Endothelial cell of umbilical vein (primary cell): ENCODE data around the gene PGS1. TPM values are rescaled to one million over a fixed set of nuclear protein-coding genes. Genes with fewer than 3 reads are reported as not detected.
A peak's percentile ranks its signal among the peaks of the same experiment; 100 is the strongest.

Source experiments
- BruUV-seq: library from RNA; stranded (reverse); fragments of 400-500 nt; replicated peaks from 2 replicates; lab custom pipeline; 2021; lab: Mats Ljungman, UMichigan
- CTCF ChIA-PET: fragments of 300-600, 350-600 bp; sonication (Branson Sonifier 250); formaldehyde crosslinking; loops from one replicate; lab custom pipeline; 2021; ENCODE audit warnings: antibody characterized with exemption, inconsistent platforms; lab: Charles Lee
- POLR2A ChIA-PET: fragments of 300-600, 350-600 bp; sonication (Branson Sonifier 250); formaldehyde crosslinking; loops from one replicate; lab custom pipeline; 2021; ENCODE audit warnings: antibody characterized with exemption, inconsistent platforms; lab: Charles Lee
- DNase-seq: peaks from one replicate; pipeline ENCODE4 v3.0.0-alpha.2; 2011; ENCODE audit warnings: low read depth, low spot score
- FAIRE-seq: peaks from 2 replicates; lab custom pipeline; 2011; peaks lifted over from hg19 to GRCh38; lab: Jason Lieb, UNC
- H2AFZ ChIP-seq: 2 replicates; pipeline ENCODE4 v1.6.0; 2012; ENCODE audit warnings: low read depth, low read length, control low read depth, inconsistent platforms
- H3K27ac ChIP-seq: 2 replicates; pipeline ENCODE4 v1.5.1; 2011; ENCODE audit warnings: low read depth, mild to moderate bottlenecking, control low read depth, low read length, moderate library complexity; ENCODE audit not compliant: insufficient read depth
- H3K27me3 ChIP-seq, 2 experiments: 2 replicates each; pipeline versions ENCODE4 v1.6.0 to v1.6.1; 2011; ENCODE audit warnings: low read length in 2 of 2, mixed read lengths in 1 of 2; ENCODE audit not compliant: control insufficient read depth in 2 of 2, insufficient read depth in 2 of 2
- H3K36me3 ChIP-seq, 2 experiments: 2 replicates in 1 of 2; 3 replicates in 1 of 2; pipeline ENCODE4 v1.5.1; 2011; ENCODE audit warnings: low read length in 2 of 2, mild to moderate bottlenecking in 1 of 2, moderate library complexity in 1 of 2; ENCODE audit not compliant: control insufficient read depth in 2 of 2, insufficient read depth in 2 of 2; ENCODE audit errors: extremely low read depth in 1 of 2
- H3K4me1 ChIP-seq: 3 replicates; pipeline ENCODE4 v1.5.1; 2011; ENCODE audit warnings: mild to moderate bottlenecking, low read length; ENCODE audit not compliant: control insufficient read depth, insufficient read depth; ENCODE audit errors: extremely low read depth
- H3K4me2 ChIP-seq: 2 replicates; pipeline ENCODE4 v1.6.1; 2011; ENCODE audit warnings: low read length, control low read depth, mixed read lengths; ENCODE audit not compliant: insufficient read depth
- H3K4me3 ChIP-seq, 3 experiments: fragments of 200-600 bp in 1 of 3; sonication (generic), shearing (Covaris generic) in 1 of 3; replicated peaks in 1 of 3; 2 replicates each; pipeline ENCODE4 v1.5.1; 2011 to 2016; ENCODE audit warnings: control low read depth in 3 of 3, low read length in 3 of 3, mild to moderate bottlenecking in 2 of 3, inconsistent platforms in 1 of 3, low read depth in 1 of 3, moderate library complexity in 1 of 3; ENCODE audit not compliant: insufficient read depth in 1 of 3
- H3K79me2 ChIP-seq: 2 replicates; pipeline ENCODE4 v1.6.0; 2012; ENCODE audit warnings: low read length, inconsistent platforms; ENCODE audit not compliant: control insufficient read depth, insufficient read depth
- H3K9ac ChIP-seq: replicated peaks from 2 replicates; pipeline ENCODE3; 2011; ENCODE audit warnings: low read length, control low read depth; ENCODE audit not compliant: insufficient read depth; ENCODE audit errors: extremely low read depth
- H3K9me1 ChIP-seq: replicated peaks from 3 replicates; pipeline ENCODE4 v1.6.0; 2011; ENCODE audit warnings: mild to moderate bottlenecking, low read length; ENCODE audit not compliant: control insufficient read depth, insufficient read depth; ENCODE audit errors: extremely low read depth
- H3K9me3 ChIP-seq: replicated peaks from 2 replicates; pipeline ENCODE4 v1.5.1; 2012; ENCODE audit warnings: low read length, inconsistent platforms; ENCODE audit not compliant: control insufficient read depth, insufficient read depth
- H4K20me1 ChIP-seq: replicated peaks from 2 replicates; pipeline ENCODE3; 2011; ENCODE audit warnings: mild to moderate bottlenecking, low read length; ENCODE audit not compliant: control insufficient read depth, insufficient read depth; ENCODE audit errors: extremely low read depth
- EZH2 ChIP-seq: IDR thresholded peaks from 2 replicates; pipeline ENCODE4 v1.6.1; 2012; ENCODE audit warnings: borderline replicate concordance, low read depth, mild to moderate bottlenecking, moderate library complexity, low read length, inconsistent platforms; ENCODE audit not compliant: severe bottlenecking
- FOS ChIP-seq: IDR thresholded peaks from 2 replicates; pipeline ENCODE4 v1.6.1; 2011; ENCODE audit warnings: mild to moderate bottlenecking, low read length, moderate library complexity, borderline replicate concordance; ENCODE audit not compliant: insufficient read depth
- GATA2 ChIP-seq: IDR thresholded peaks from 2 replicates; pipeline ENCODE4 v1.7.0; 2011; ENCODE audit warnings: low read depth, mild to moderate bottlenecking, moderate library complexity, mixed read lengths, low read length; ENCODE audit not compliant: insufficient read length, insufficient read depth
- JUN ChIP-seq: IDR thresholded peaks from 2 replicates; pipeline ENCODE4 v1.6.1; 2011; ENCODE audit warnings: borderline replicate concordance, low read depth; ENCODE audit not compliant: insufficient read length, insufficient read depth
- MYC ChIP-seq: IDR thresholded peaks from one replicate; pipeline ENCODE4 v1.6.1; 2011; ENCODE audit warnings: mild to moderate bottlenecking, low read depth, low read length
- POLR2A ChIP-seq: IDR thresholded peaks from 2 replicates; pipeline ENCODE4 v1.6.1; 2012; ENCODE audit warnings: low read depth, mild to moderate bottlenecking, control low read depth, low read length
- POLR2AphosphoS5 ChIP-seq: IDR thresholded peaks from 2 replicates; pipeline ENCODE4 v1.6.1; 2012; ENCODE audit warnings: low read depth, mild to moderate bottlenecking, control low read depth, low read length, moderate library complexity; ENCODE audit not compliant: insufficient read depth
- dilution Hi-C: fragments of 300-500 bp; cut with MboI; formaldehyde crosslinking; loops from one replicate; pipeline ENCODE4 v1.15.0; 2019; ENCODE audit warnings: low sequenced_read_pairs; ENCODE audit not compliant: extremely low pct_ligation_motif_present
- intact Hi-C: fragments of 100-400 bp; cut with micrococcal nuclease; formaldehyde crosslinking; loops from one replicate; pipeline ENCODE4 v1.10.0; 2022
- polyA plus RNA-seq, 4 experiments: library from polyadenylated mRNA; depleted of rRNA in 3 of 4; stranded (reverse) in 3 of 4; unstranded in 1 of 4; fragments of >200 nt; gene quantifications; 2 replicates each; pipeline versions ENCODE4 v1.2.1 to v1.2.3, GENCODE V29; 2011 to 2012; ENCODE audit warnings: missing spikeins in 1 of 4
- total RNA-seq: library from RNA; stranded (reverse); gene quantifications from 2 replicates; pipeline ENCODE4 v1.2.3, GENCODE V29; 2021
- TF ChIP-seq, protein P1 (sequence below): IDR thresholded peaks from 2 replicates; pipeline ENCODE4 v1.6.1; 2011; ENCODE audit not compliant: insufficient read depth, insufficient read length
- TF ChIP-seq, protein P2 (sequence below), 2 donors: IDR thresholded peaks; 1 replicate in 1 of 2; 2 replicates in 1 of 2; pipeline ENCODE4 v1.5.1; 2011; ENCODE audit warnings: low read length in 2 of 2, mild to moderate bottlenecking in 2 of 2, moderate library complexity in 2 of 2, control low read depth in 1 of 2, inconsistent platforms in 1 of 2, low read depth in 1 of 2; ENCODE audit not compliant: insufficient read depth in 1 of 2; ENCODE audit errors: extremely low read depth in 1 of 2

Gene PGS1
- total and polyA plus RNA-seq, 2 donors (not counting 3 experiments of a cell fraction or from before 2014, with no cell fraction given): 50.8 to 66.0 TPM

DNA sequence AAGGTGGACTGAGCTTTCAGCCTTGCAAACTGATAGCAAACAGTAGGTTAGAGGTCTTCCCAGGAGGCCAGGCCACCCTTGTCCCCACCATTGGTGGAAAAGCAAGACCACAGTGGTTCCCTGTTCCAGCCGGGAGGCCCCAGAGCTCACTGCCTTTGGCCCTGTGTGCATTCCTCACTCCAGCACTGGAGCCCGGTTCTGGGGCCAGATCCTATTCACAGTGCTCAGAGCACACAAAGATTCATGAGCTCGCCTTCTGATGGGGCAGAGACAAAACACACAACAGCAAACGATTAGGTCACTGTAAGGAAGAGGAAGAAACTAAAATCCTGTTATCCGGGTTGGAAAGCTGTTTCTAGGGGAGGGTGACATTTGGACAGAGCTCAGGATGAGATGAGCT, 5.6 kb upstream of the PGS1 start:
- BruUV-seq: no TSS peak
- Histone ChIP-seq H3K27ac (no peak overlapping the region), H3K36me3 (no peaks in the 10 kb centered on the region), H3K27me3 (no peaks in the 10 kb centered on the region), H3K79me2 (no peaks in the 10 kb centered on the region), H3K4me1 (peaks cover 24% of the 10 kb centered on the region), H3K9ac (no peak overlapping the region), H4K20me1 (no peaks in the 10 kb centered on the region), H3K9me3 (no peaks in the 10 kb centered on the region), H2AFZ (peak overlapping the region; percentile 63), H3K9me1 (no peaks in the 10 kb centered on the region), H3K4me3 (no peak overlapping the region), H3K4me2 (no peak overlapping the region)
- FAIRE-seq: peak; percentile 43
- dilution Hi-C loops (no loop called here), intact Hi-C loops (no loop called here)
- TF ChIP-seq GATA2 (no peak), MYC (no peak), JUN (no peak), EZH2 (no peak), FOS (no peak), POLR2AphosphoS5 (no peak), POLR2A (no peak)
- TF ChIP-seq, protein P1, sequence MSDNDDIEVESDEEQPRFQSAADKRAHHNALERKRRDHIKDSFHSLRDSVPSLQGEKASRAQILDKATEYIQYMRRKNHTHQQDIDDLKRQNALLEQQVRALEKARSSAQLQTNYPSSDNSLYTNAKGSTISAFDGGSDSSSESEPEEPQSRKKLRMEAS: no peak
- TF ChIP-seq, protein P2, sequence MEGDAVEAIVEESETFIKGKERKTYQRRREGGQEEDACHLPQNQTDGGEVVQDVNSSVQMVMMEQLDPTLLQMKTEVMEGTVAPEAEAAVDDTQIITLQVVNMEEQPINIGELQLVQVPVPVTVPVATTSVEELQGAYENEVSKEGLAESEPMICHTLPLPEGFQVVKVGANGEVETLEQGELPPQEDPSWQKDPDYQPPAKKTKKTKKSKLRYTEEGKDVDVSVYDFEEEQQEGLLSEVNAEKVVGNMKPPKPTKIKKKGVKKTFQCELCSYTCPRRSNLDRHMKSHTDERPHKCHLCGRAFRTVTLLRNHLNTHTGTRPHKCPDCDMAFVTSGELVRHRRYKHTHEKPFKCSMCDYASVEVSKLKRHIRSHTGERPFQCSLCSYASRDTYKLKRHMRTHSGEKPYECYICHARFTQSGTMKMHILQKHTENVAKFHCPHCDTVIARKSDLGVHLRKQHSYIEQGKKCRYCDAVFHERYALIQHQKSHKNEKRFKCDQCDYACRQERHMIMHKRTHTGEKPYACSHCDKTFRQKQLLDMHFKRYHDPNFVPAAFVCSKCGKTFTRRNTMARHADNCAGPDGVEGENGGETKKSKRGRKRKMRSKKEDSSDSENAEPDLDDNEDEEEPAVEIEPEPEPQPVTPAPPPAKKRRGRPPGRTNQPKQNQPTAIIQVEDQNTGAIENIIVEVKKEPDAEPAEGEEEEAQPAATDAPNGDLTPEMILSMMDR (IDR thresholded peaks at IDR 0.05; ENCODE audit: extremely low read depth in 1 of 2, insufficient read depth in 1 of 2, low read depth in 1 of 2, low read length in 2 of 2): no peak
- no peak for DNase-seq
- ChIA-PET POLR2A (interaction anchor here (0.6 to 1.2 kb wide), 2 partner anchors 32 to 59 kb away, joined by 3 read pairs; no protein-coding TSS in a partner anchor), CTCF (interaction anchor here (1.0 to 2.6 kb wide), 6 partner anchors 8 to 49 kb away, joined by 6 to 17 read pairs (median 7); no protein-coding TSS in a partner anchor)
